GM18498 (cell line): ENCODE results near the gene MARCHF3.
"Not testable (repeated sequence)": the region's sequence is repeated elsewhere in the genome, so short reads cannot be mapped to it uniquely, and the experiment has no call there.

ENCODE experiments used
- ATAC-seq: cut with Tn5 transposase; IDR thresholded peaks from one replicate; pipeline ENCODE4 v1.9.1; 2021; ENCODE audit warnings: mild to moderate bottlenecking, moderate library complexity; ENCODE audit not compliant: unreplicated experiment

MARCHF3 gene

DNA sequence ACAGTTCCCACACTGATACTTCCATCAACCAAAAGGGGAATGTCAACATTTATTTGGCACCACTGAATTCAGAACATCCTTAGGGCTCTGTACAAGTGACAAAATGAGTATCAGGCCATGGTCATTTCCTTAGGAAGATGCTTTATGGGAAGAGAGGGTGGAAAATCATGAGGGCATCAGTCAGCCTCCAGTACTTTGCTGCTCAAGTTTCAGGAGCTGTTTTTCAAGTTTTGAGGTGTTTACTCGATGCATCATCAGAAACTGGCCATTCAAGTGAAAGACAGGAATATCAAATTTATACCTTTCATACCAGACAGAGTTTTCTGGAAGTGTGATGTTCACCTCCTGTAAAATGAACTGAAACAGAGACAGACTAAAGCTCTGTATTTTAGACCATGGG is 21.2 kb upstream of the MARCHF3 start:
- no peak for ATAC-seq

- no peak for ATAC-seq
These were observed 16.1 kb upstream of the MARCHF3 start for GRCh38 chr5:127046343-127047072.

GRCh38 chr5:127042593-127042992 is 12.2 kb upstream of the MARCHF3 start:
- ATAC-seq, result no peak

DNA sequence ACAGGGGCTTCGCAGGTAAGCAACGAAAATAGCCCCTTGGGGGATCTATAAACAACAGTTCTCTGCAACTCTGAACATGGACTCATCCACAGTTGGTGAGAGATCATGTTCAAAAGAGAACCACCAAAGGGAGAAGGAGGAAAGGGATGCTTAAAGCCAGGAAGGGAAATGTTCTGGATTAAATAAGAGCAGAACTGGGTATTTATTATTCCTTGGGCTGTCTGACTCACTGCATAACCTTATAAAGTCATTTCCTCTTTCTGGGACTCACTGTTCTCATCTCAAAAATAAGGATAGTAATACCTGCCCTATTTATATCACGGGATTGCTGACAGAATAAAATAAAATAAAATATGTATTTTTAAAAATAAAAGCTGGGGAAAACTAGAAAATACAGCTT is 11.2 kb upstream of the MARCHF3 start:
- no peak for ATAC-seq

- ATAC-seq, result no peak
These were observed 10.6 kb upstream of the MARCHF3 start for GRCh38 chr5:127040796-127041520.

- no peak for ATAC-seq
These were observed 8.2 kb upstream of the MARCHF3 start for GRCh38 chr5:127038550-127038949.

GRCh38 chr5:127031863-127032232 is 1.5 kb upstream of the MARCHF3 start:
- no peak for ATAC-seq

DNA sequence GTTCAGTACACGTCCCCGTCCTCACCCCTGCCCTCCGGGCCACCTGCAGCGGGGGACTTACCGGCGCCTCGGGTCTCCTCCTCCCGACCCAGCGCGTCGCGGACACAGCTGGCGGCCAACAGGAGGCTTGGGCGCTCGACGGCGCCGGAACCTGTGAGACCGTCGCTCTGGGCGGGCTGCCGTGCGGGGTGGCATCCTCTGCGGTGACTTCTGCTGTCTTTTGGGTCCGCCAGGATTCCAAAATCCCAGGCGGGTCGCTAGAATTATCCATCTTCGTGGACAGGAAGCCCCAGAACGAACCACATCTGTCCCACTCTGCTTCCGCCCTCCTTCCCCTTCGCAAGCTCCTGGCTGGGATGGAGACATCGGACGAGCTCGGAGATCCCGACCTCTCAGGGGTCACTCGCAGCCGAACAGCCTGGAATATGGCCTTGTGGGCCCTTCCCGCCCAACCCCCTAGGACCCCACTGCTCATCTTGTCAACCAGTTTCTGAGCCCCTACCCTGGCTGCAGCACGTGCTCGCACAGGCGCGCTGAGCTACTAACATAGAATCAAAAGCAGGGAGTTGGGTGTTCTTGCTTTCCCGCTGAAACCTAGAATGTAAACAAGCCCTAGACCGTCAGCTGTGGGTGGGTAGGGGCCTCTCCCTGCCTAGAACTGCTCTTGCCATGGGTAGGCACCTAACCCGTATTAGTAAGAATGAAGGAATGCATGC is 947 bp upstream of the MARCHF3 start:
- peak; percentile 25 for ATAC-seq

DNA sequence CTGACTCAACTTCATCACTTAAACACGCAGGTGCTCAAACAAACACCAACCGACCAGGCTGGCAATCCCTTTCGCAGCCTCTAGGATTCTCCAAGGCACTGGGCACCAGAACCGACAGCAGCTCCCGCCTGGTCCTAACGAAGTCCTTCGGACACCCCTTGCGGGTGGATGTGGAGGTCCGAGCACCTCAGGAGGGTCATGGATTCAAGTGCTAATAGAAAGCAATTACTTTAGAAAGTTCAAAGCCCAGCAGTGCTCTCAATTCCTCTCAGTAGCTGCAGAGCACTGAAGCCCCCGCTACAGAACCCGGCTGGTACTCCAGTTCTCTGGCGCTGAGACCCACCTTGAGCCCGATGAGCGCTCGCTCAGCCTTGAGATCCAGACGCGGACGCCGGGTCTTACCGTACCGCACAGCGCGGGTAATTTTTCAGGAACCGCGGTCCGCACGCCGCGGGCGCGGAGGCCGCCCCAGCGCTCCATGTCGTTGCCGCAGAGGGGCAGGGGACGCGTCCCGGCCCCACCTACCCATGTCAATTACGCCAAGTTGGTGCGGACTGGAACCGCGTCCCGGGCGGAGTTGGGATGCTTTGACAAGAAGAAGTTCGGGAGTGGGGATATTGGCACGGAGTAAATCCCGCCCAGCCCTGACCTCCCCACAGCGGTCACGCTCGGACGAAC is 638 bp downstream of the MARCHF3 start:
- ATAC-seq, result peak; percentile 23

- ATAC-seq, result no peak
These were observed 1.4 kb downstream of the MARCHF3 start for GRCh38 chr5:127028822-127029457.

GRCh38 chr5:127027539-127027938 is 2.8 kb downstream of the MARCHF3 start:
- ATAC-seq, result no peak

DNA sequence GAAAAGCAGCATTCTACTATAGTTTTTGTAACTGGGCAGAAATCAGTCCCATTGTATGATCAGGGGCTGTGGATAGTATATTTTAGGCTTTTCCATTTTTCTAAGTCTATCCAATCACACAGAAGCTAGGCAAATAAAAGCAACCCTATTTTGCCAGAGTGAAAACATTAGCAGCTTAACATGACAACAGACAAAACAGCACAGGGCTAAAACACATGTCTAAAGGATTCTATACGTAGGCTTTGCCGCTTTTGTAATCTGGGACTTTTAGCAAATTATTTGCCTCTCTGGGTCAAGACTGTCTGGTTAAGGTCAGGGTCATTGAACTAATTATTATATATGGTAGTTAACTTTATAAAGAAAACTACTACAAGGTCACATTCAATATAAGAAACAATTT is 4.2 kb downstream of the MARCHF3 start:
- no peak for ATAC-seq

DNA sequence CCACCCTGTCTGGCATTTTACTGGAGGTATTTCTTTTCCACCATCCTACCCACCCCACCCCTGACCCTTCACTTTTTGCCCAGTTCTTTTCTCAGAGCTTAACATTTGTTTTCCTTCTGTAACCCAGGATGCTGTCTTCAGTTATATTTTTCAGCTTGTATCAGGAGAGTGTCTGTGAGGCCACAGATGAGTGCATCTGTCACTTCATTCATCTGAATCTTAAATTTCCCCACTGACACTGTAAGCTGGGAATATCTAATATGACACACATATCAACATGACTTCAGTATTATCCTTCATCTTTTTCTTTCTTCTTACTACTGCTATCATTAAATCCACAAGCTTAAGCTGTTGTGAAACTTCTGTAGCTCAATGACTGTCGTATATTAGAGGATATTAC is 4.9 kb downstream of the MARCHF3 start:
- ATAC-seq, result no peak

DNA sequence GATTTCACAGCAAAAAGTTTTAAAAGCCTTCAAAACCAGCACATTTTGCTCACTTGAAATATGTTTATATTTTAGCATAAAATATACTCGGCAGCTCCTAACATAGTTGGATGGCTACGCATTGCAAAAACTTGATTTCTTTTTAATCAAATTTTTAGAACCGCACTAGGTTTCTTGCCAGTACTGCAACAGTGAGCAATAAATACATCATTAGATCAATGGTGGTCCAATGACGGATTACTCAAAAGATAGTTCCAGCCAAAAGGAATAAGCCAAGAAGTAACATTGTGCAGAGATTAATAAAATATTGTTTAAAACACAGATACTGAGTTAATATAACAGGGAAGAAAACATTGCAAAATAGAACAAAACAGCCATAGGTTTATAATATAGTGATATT is 5.5 kb downstream of the MARCHF3 start:
- no peak for ATAC-seq

GRCh38 chr5:127023552-127024191 is 6.7 kb downstream of the MARCHF3 start:
- ATAC-seq, result not testable (repeated sequence)

- ATAC-seq, result no peak
These were observed 7.5 kb downstream of the MARCHF3 start for GRCh38 chr5:127022846-127023245.

DNA sequence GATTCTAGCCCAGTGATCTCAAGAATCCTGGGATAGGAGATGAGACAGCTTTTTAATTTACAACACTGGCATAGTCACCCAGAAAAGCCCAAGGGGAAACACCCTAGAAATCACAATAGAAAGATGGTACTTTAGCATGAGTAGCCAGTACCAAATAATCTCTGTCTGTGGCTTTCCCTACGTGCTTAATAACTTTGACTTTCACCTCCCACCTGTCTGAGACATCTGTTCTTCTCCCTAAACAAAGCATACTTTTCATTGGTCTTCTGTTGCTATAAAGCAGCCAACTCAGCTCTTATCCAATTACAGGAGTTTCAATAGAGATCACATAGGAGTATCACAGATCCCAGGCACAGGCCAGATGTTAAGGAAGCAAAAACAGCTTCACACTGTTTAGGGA is 10.4 kb downstream of the MARCHF3 start:
- ATAC-seq, result no peak

GRCh38 chr5:127016722-127017121 is 13.6 kb downstream of the MARCHF3 start:
- ATAC-seq, result not testable (repeated sequence)

DNA sequence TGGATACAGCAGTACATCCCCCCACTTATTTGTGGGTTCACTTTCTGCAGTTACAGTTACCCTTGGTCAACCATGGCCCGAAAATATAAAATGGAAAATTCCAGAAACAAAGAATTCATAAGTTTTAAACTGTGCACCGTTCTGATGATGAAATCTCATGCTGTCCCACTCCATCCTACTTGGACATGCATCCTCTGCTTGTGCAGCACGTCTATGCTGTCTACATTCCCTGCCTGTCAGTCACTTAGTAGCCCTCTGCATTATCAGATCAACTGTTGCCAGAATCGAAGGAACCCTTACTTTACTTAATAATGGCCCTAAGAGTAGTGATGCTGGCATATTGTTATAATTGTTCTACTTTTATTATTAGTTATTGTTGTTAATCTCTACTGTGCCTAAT is 14.6 kb downstream of the MARCHF3 start:
- ATAC-seq, result no peak

- peak; percentile 65 for ATAC-seq
These were observed 15.8 kb downstream of the MARCHF3 start for GRCh38 chr5:127014573-127014972.
